Suprapubic skin (tissue), 4 donors: ENCODE results near the gene DAP.
"Not testable (repeated sequence)": the region's sequence is repeated elsewhere in the genome, so short reads cannot be mapped to it uniquely, and the experiment has no call there.

Source experiments
- CTCF ChIP-seq, 2 donors: fragments of 200-600 bp in 1 of 2; fragments of 450-650 bp in 1 of 2; sonication (generic) in 1 of 2; IDR thresholded peaks; one replicate each; pipeline ENCODE4 v1.5.1; 2016 to 2019; ENCODE audit warnings: antibody characterized with exemption in 2 of 2, mild to moderate bottlenecking in 1 of 2, moderate library complexity in 1 of 2
- POLR2A ChIP-seq, 2 donors: fragments of 450-650 bp; IDR thresholded peaks; one replicate each; pipeline ENCODE4 v1.6.1; 2017; ENCODE audit warnings: antibody characterized with exemption in 2 of 2, mild to moderate bottlenecking in 2 of 2, moderate library complexity in 2 of 2
- POLR2AphosphoS5 ChIP-seq, 3 donors: sonication (generic); formaldehyde crosslinking; IDR thresholded peaks; one replicate each; pipeline ENCODE4 v1.6.1; 2017; ENCODE audit warnings: antibody characterized with exemption in 3 of 3

DNA sequence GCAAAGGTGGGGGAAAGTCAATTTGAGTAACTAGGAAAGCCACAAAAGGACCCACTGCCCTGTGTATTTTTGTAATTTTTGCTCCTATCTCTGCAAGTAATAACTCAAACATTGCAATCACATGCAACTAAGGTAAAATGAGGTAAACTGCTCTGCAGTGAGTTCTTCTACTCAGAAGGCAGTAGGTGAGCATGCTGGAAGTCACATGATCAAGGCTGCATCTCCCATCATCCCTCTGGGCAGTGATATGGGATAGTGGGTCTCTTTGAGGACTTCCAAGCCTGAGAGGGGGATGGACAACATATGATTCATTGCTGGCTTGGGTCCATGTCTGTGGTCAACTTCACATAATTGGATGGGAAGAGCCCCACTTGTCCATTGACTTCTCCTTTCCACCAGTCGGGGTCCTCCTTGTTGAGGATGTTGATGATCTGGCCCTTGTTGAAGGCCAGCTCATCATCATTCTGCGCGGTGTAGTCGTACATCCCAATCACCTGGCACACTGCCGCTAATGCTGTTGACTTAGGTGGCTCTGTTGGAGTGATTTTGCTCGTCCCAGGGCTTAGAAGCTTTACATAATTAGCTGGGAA is 96.8 kb downstream of the DAP start:
- TF ChIP-seq CTCF, POLR2A, POLR2AphosphoS5 (IDR thresholded peaks at IDR 0.05): not testable (repeated sequence)
